Cardiac muscle cell (in vitro differentiated cells and primary cell): ENCODE data around the gene IAH1. TPM values are rescaled to one million over a fixed set of nuclear protein-coding genes. Genes with fewer than 3 reads are reported as not detected.
A peak's percentile ranks its signal among the peaks of the same experiment; 100 is the strongest.

Experiments
- DNase-seq, 2 donors: peaks; one replicate each; pipeline versions ENCODE4 v3.0.0 to v3.0.0-alpha.2; 2010 to 2017; ENCODE audit warnings: low read depth in 1 of 2, low spot score in 1 of 2
- H3K27ac ChIP-seq: fragments of 200-600 bp; sonication (generic); 2 replicates; pipeline ENCODE4 v1.5.1; 2016
- H3K27me3 ChIP-seq: fragments of 200-600 bp; sonication (generic); 2 replicates; pipeline ENCODE4 v1.6.0; 2016; ENCODE audit warnings: control low read depth
- H3K36me3 ChIP-seq: fragments of 200-600 bp; sonication (generic); 2 replicates; pipeline ENCODE4 v1.5.1; 2016; ENCODE audit warnings: control low read depth
- H3K4me1 ChIP-seq: fragments of 200-600 bp; sonication (generic); 2 replicates; pipeline ENCODE4 v1.8.1; 2017; ENCODE audit warnings: low read depth, mild to moderate bottlenecking, mixed run types
- H3K4me3 ChIP-seq: fragments of 200-600 bp; sonication (generic); 2 replicates; pipeline ENCODE4 v1.5.1; 2016; ENCODE audit warnings: mild to moderate bottlenecking
- H3K9me3 ChIP-seq: fragments of 200-600 bp; sonication (generic); 2 replicates; pipeline ENCODE4 v1.5.1; 2017; ENCODE audit warnings: low read depth, mild to moderate bottlenecking, control low read depth
- CTCF ChIP-seq: IDR thresholded peaks from 2 replicates; pipeline ENCODE4 v1.5.1; 2012; ENCODE audit warnings: low read depth, mild to moderate bottlenecking, low read length
- polyA plus RNA-seq: library from polyadenylated mRNA; unstranded; fragments of >200 nt; fragmentation: Nextera tagmentation; extraction: Ambion mirVana; gene quantifications from 2 replicates; pipeline ENCODE4 v1.2.1, GENCODE V29; 2016
- total RNA-seq: library from RNA; depleted of rRNA; stranded (reverse); fragments of >200 nt; gene quantifications from 2 replicates; pipeline ENCODE4 v1.2.3, GENCODE V29; 2016

IAH1 gene
- total and polyA plus RNA-seq, 2 experiments from 2014 or later = 45.4 to 56.6 TPM

GRCh38 chr2:9538000-9538507 lies 63.7 kb downstream of the IAH1 start:
- Histone ChIP-seq H3K27me3 (no peaks in the 10 kb centered on the region), H3K4me3 (no peak overlapping the region), H3K4me1 (no peaks in the 10 kb centered on the region), H3K36me3 (peaks cover 6% of the 10 kb centered on the region), H3K9me3 (no peaks in the 10 kb centered on the region), H3K27ac (no peak overlapping the region)
- peak in 1 of 2 donors; percentile 95 for DNase-seq
- no peak for TF ChIP-seq CTCF

Other genes with a start within 250 kb of the IAH1 start
- 30.9 and 35.5 TPM in 2 replicates for gene ITGB1BP1, start 51.0 kb upstream of the IAH1 start, total RNA-seq
- gene ITGB1BP1, start 51.0 kb upstream of the IAH1 start, polyA plus RNA-seq = 107 and 138 TPM in 2 replicates
- gene CPSF3, start 50.9 kb upstream of the IAH1 start, total RNA-seq = 45.9 and 57.4 TPM in 2 replicates
- gene CPSF3, start 50.9 kb upstream of the IAH1 start, polyA plus RNA-seq = 57.5 and 75.5 TPM in 2 replicates
- 29.3 and 32.0 TPM in 2 replicates for gene ADAM17, start 81.3 kb downstream of the IAH1 start, total RNA-seq
- gene ADAM17, start 81.3 kb downstream of the IAH1 start, polyA plus RNA-seq = 23.9 and 38.0 TPM in 2 replicates
- gene YWHAQ, start 156.4 kb downstream of the IAH1 start, total RNA-seq = 240 and 317 TPM in 2 replicates
- 439 and 455 TPM in 2 replicates for gene YWHAQ, start 156.4 kb downstream of the IAH1 start, polyA plus RNA-seq